AG09319 (cell line): ENCODE data around the gene PRKAG3.

Source experiments
- DNase-seq: peaks from one replicate; pipeline ENCODE4 v3.0.0-alpha.2; 2010; ENCODE audit warnings: low read depth; ENCODE audit errors: extremely low read depth
- TF ChIP-seq, protein P1 (sequence below): IDR thresholded peaks from 2 replicates; pipeline ENCODE4 v1.5.1; 2011; ENCODE audit warnings: low read depth, mild to moderate bottlenecking, inconsistent platforms, low read length, moderate library complexity

Gene PRKAG3

DNA sequence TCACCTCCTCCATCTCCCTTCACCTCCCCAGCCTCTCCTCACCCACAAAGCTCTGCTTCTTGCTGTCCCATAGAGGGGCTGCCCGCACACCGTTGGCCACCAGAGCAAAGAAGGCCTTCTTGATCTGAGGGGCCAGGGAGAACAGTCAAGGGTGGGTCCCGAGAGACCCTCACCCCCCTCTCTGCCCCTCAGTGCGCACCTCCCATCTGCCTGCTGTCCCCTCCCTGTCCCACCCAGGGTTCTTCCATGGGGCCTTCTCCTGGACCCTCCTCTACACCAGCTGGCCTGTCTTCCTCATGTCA, 3.2 kb downstream of the PRKAG3 start:
- TF ChIP-seq, protein P1, sequence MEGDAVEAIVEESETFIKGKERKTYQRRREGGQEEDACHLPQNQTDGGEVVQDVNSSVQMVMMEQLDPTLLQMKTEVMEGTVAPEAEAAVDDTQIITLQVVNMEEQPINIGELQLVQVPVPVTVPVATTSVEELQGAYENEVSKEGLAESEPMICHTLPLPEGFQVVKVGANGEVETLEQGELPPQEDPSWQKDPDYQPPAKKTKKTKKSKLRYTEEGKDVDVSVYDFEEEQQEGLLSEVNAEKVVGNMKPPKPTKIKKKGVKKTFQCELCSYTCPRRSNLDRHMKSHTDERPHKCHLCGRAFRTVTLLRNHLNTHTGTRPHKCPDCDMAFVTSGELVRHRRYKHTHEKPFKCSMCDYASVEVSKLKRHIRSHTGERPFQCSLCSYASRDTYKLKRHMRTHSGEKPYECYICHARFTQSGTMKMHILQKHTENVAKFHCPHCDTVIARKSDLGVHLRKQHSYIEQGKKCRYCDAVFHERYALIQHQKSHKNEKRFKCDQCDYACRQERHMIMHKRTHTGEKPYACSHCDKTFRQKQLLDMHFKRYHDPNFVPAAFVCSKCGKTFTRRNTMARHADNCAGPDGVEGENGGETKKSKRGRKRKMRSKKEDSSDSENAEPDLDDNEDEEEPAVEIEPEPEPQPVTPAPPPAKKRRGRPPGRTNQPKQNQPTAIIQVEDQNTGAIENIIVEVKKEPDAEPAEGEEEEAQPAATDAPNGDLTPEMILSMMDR = no peak
- DNase-seq = no peak

DNA sequence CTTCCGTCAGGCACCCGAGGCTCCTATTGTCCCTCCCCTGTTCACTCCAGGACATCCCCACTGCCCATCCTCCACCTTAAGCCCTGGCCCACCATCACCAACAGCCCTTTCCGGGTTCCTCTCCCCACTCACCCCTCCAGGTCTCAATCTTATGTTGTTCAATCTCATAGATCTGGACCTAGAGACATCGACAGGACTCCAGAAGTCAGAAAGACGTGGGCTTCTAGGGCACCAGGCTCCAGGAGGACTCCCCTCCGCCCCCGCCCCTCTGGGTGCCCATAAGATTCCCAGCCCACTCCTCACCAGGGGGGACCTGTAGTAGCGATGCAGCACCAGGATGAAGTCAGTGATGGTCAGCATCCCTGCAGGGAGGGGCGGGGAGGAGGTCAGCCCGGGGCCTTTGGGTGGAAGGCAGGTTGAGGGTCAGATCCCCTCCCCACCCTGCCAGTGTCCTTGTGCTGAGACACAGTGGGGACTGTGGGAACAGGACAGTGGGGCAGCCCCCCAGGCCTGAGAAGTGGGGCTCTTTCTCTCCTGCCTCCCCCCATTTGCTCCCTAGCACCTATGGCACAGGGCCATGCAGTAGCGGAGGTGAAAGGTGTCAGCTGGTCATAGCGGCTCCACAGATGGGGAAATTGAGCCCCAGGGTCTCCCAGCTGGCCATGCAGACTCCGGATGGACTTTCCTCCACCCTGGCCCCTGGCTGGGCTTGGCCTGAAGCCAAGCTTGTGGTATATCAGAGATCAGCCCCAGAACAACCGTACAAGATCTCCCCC, 3.7 kb downstream of the PRKAG3 start:
- TF ChIP-seq, protein P1 = no peak
- no peak for DNase-seq

DNA sequence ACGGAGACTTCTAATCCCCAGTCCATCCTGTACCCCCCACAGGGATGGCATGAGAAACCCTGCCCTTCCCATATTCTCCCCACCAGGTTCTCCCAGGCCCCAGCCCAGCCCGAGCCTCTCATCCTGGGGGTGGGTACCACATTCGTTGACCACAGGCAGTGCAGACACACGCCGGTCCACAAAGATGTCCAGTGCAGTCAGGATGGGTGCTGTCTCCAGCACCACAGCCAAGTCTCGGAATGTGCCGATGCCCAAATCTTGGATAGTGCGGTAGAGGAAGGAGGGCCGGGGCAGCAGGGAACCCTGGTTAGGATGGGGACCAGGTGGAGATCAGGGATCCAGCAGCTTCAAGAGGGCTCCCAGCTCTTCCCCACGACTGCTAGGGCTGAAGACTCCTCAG, 4.8 kb downstream of the PRKAG3 start:
- DNase-seq = no peak
- TF ChIP-seq, protein P1 = no peak

DNA sequence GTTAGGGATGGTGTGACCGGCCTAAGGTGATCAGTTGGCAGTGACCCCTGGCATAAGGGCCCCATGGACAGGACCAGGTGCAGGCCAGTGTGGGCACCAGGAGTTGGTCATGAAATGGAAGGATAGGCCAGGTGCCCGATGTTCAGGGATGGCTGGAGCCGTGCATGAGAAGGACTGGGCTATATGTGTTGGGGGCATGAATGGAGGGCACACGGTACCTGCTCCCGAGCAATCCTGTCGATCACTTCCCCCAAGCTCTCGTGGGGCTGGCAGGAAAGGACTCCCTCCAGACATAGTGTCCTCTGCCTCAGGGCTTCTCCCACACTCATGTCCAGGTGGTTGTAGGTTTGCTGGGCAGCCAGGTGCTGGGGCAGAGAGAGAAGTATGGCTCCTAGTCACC, 7.6 kb downstream of the PRKAG3 start:
- TF ChIP-seq, protein P1 = no peak

DNA sequence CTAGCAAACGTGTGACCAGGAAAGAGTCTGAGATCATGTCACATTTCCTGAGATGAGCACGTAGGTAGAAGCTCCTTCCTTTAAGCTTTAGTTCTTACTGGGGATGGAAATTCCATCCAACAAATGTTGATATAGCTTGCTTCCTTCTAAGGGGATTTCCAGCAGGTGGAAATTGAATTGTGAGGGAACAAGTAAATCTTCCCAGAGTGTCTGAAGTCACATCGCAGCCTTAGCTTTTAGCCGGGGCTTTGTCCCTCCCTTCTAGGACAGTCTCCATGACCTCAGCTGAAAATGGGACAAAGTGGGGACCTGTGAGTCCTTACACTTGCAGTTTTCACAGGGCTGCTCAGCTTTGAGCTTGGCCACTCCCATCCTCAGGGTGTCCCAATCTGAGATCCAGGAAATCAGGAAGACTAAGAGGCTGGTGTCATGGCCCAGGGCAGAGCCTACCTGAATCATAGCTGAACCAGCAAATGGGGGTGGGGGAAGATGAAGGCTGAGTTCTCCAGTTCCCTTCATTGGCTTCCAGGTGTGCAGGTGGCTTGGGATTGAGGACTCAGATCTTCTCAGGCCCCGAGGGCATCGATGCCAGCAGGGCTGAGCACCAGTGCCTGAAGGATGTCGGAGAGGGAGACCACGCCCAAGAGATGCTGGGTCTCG, 8.3 kb downstream of the PRKAG3 start:
- TF ChIP-seq, protein P1 = no peak
- DNase-seq = no peak

More for the DNA sequence above, 7.6 kb downstream of the PRKAG3 start:
- no peak for DNase-seq

DNA sequence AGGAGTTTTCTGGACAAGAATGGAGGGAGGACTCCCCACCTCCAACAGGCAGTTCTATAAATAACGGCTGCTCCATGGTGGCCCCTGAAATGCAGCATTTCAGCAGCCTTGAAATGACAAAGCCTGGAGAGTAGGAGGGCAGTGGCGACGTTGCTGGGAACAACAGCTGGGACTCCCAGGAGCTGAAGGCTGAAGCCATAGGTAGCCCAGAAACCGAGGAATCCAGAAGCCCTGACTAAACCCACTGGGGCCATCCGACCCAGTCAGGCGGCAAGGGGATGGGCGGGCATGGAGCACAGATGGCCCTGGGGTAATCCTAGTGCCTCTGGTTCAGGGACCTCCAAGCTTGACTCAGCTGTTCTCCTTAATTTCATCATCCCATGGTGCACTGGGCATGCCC, 9.0 kb downstream of the PRKAG3 start:
- TF ChIP-seq, protein P1 = no peak
- no peak for DNase-seq

DNA sequence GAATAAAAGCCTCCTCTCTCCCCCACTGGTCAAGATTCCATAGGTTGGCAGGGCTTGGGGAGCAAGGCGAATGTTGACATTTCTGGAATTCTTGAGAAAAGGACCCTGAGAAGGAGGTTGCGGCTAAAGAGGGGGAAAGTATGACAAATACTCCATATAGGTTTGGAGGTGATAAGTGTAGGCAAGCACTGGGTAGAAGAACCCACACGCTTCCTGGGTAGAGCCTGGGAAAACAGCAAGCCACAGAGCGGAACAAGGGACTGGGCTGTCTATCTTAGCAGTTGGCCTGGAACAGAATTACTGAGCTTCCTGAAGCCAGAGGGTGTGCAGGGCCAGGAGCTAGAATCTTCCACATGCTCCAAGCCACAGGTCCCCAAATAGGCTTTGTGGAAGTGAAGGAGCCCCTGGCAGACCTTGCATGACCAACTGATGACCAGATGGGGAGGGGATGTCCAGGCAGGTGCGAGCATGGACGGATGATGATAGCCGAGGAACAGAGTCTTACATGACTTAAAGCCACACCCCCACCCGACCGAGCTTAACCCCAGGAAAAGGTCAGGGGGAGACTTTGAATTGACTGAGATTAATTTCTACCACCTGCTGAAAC, 9.9 kb downstream of the PRKAG3 start:
- TF ChIP-seq, protein P1 = no peak

More for the DNA sequence above, 9.9 kb downstream of the PRKAG3 start:
- DNase-seq = no peak
